Osteocyte (in vitro differentiated cells): ENCODE results near the gene INPP5K. TPM values are rescaled to one million over a fixed set of nuclear protein-coding genes. Genes with fewer than 3 reads are reported as not detected.

Experiments used
- DNase-seq: peaks from one replicate; pipeline ENCODE4 v3.0.0; 2021; ENCODE audit warnings: mixed read lengths; ENCODE audit not compliant: unreplicated experiment; ENCODE audit errors: extremely low spot score
- H3K27ac Mint-ChIP-seq: one replicate; pipeline ENCODE4 v1.8.0; 2021; ENCODE audit warnings: mild to moderate bottlenecking, mixed read lengths; ENCODE audit not compliant: unreplicated experiment
- H3K27me3 Mint-ChIP-seq: one replicate; pipeline ENCODE4 v1.8.0; 2021; ENCODE audit warnings: mixed read lengths; ENCODE audit not compliant: unreplicated experiment
- H3K36me3 Mint-ChIP-seq: one replicate; pipeline ENCODE4 v1.8.0; 2021; ENCODE audit warnings: mixed read lengths; ENCODE audit not compliant: unreplicated experiment
- H3K4me1 Mint-ChIP-seq: one replicate; pipeline ENCODE4 v1.8.0; 2021; ENCODE audit warnings: mixed read lengths; ENCODE audit not compliant: unreplicated experiment
- H3K4me3 Mint-ChIP-seq: one replicate; pipeline ENCODE4 v1.8.0; 2021; ENCODE audit warnings: mild to moderate bottlenecking, moderate library complexity, mixed read lengths; ENCODE audit not compliant: unreplicated experiment
- H3K9me3 Mint-ChIP-seq: one replicate; pipeline ENCODE4 v1.8.0; 2021; ENCODE audit warnings: mixed read lengths; ENCODE audit not compliant: unreplicated experiment
- total RNA-seq: library from RNA; stranded (reverse); gene quantifications from 2 replicates; pipeline ENCODE4 v1.2.1, GENCODE V29; 2021
- TF ChIP-seq, protein P1 (sequence below): fragments of 200-600 bp; sonication (generic); IDR thresholded peaks from 2 replicates; pipeline ENCODE4 v1.5.0; 2021; ENCODE audit warnings: antibody characterized with exemption, mild to moderate bottlenecking, moderate library complexity

INPP5K gene
- total RNA-seq, 1 donor from 2014 or later: 49.4 TPM

DNA sequence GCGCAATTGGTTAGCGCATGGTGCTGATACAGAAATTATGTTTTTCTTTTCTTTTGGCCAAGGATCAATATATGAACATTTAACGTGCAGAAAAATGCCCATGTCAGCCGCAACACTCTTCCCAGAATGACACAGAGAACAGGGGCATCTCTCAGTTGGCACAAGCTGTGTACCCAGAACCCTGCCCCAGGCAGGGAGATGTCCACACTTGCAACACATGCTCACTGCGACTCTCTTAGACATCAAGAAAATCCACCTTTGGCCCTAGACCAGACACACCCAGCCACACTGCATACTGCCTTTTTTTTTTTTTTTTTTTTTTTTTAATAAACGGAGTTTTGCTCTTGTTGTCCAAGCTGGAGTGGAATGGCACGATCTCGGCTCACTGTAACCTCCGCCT lies 29.2 kb upstream of the INPP5K start:
- no peak for DNase-seq
- Mint-ChIP-seq H3K27me3 (no peaks in the 10 kb centered on the region), H3K27ac (no peak overlapping the region), H3K4me3 (no peak overlapping the region), H3K9me3 (no peaks in the 10 kb centered on the region), H3K4me1 (no peaks in the 10 kb centered on the region), H3K36me3 (peaks cover 25% of the 10 kb centered on the region)
- TF ChIP-seq, protein P1, sequence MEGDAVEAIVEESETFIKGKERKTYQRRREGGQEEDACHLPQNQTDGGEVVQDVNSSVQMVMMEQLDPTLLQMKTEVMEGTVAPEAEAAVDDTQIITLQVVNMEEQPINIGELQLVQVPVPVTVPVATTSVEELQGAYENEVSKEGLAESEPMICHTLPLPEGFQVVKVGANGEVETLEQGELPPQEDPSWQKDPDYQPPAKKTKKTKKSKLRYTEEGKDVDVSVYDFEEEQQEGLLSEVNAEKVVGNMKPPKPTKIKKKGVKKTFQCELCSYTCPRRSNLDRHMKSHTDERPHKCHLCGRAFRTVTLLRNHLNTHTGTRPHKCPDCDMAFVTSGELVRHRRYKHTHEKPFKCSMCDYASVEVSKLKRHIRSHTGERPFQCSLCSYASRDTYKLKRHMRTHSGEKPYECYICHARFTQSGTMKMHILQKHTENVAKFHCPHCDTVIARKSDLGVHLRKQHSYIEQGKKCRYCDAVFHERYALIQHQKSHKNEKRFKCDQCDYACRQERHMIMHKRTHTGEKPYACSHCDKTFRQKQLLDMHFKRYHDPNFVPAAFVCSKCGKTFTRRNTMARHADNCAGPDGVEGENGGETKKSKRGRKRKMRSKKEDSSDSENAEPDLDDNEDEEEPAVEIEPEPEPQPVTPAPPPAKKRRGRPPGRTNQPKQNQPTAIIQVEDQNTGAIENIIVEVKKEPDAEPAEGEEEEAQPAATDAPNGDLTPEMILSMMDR: no peak

DNA sequence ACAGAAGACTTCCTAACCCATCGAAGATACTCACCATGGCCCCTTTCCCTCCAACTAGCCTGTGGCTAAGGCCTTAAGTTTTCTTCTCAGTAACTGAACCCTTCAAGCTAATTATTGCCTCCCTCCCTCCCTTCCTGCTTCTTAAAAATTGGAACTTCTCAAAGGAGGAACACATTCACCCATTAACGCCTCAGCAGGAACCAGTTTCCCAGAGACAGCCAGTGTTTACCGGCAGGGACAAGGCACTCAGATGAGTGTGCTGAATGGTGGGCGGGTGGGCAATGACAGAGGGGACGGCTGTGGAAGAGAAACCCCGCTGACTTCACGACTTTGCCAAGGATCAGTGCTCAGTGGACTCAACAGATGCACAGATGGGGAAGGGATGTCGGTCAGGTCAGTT lies 25.9 kb upstream of the INPP5K start:
- TF ChIP-seq, protein P1: no peak
- Mint-ChIP-seq H3K9me3 (no peaks in the 10 kb centered on the region), H3K36me3 (peaks cover 27% of the 10 kb centered on the region), H3K4me3 (no peak overlapping the region), H3K27me3 (no peaks in the 10 kb centered on the region), H3K27ac (no peak overlapping the region), H3K4me1 (no peaks in the 10 kb centered on the region)
- DNase-seq: no peak

DNA sequence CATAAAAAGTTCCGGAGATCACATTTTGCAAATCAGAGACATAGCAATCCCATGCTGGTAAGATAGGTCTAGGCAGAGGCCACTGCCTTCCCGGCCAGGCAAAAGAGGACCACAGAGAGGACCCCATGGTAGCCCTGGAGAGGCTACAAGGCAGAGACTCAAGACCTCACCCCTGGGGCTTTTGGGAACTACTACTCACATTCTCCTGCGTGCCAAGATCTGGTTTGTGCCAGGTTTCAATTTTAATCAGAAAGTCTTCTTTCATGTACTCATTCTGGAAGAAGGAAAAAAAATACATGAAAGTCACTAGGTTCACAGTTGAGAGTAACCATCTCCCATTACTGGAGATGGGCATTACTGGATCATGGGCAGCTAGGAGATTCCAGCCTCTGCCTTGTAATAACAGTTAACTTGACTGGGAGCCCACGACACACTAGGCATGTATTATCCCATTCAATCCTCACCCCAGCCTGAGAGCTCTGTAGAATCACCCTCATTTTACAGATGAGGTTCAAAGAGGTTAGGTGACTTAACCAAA lies 25.0 kb upstream of the INPP5K start:
- no peak overlapping the region for H3K27ac Mint-ChIP-seq
- no peak for DNase-seq
- no peaks in the 10 kb centered on the region for H3K27me3 Mint-ChIP-seq
- no peak overlapping the region for H3K4me3 Mint-ChIP-seq
- H3K9me3 Mint-ChIP-seq: no peaks in the 10 kb centered on the region
- no peaks in the 10 kb centered on the region for H3K4me1 Mint-ChIP-seq
- H3K36me3 Mint-ChIP-seq: peaks cover 23% of the 10 kb centered on the region
- TF ChIP-seq, protein P1: no peak

DNA sequence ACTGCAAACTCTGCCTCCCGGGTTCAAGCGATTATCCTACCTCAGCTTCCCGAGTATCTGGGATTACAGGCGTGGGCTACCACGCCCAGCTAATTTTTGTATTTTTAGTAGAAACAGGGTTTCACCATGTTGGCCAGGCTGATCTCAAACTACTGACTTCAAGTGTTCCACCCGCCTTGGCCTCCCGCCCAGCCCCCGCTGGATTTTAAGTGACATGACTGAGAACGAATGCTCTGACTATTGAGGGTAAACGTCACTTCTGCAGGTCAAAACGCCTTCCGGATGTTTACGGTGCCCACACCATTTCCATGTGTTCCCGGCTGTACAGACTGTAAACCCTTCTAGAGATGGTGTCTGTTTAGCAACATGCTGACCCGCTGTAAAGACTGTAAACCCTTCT lies 23.4 kb upstream of the INPP5K start:
- Mint-ChIP-seq H3K27me3 (no peaks in the 10 kb centered on the region), H3K4me3 (no peak overlapping the region), H3K9me3 (no peaks in the 10 kb centered on the region), H3K4me1 (no peaks in the 10 kb centered on the region), H3K36me3 (peaks cover 26% of the 10 kb centered on the region), H3K27ac (no peak overlapping the region)
- TF ChIP-seq, protein P1: no peak
- no peak for DNase-seq

DNA sequence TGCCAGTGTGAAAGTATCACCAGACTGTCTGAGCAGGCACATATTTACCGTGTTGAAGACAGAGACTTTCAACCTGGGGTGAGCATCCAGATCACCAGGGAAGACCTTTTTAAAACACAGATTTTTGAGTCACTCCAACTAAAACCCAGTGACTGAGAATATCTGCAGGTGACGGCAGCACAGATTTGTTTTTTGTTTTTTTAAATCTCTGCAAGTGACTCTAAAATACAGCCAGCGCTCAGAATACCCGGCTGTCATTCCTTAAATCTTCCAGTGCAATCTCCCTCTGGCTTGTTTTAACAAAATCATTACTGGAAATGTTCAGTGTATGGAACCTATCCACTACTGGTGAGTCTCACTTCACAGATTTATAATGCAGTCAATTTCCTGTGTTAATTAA lies 19.3 kb upstream of the INPP5K start:
- Mint-ChIP-seq H3K27me3 (no peaks in the 10 kb centered on the region), H3K36me3 (peaks cover 32% of the 10 kb centered on the region), H3K4me1 (no peaks in the 10 kb centered on the region), H3K27ac (no peak overlapping the region), H3K9me3 (no peaks in the 10 kb centered on the region), H3K4me3 (no peak overlapping the region)
- no peak for DNase-seq
- TF ChIP-seq, protein P1: no peak
